Spleen (tissue), 11 donors: Measurements from ENCODE around the gene EEF1E1. TPM values are rescaled to one million over a fixed set of nuclear protein-coding genes. Genes with fewer than 3 reads are reported as not detected.
A peak's percentile ranks its signal among the peaks of the same experiment; 100 is the strongest.

Experiments
- DNase-seq: peaks from one replicate; pipeline ENCODE4 v3.0.0-alpha.2; 2020
- H3K27ac ChIP-seq, 8 donors: fragments of 200-600 bp; sonication (generic) in 7 of 8; 1 replicate in 4 of 8; 2 replicates in 4 of 8; pipeline versions ENCODE4 v1.5.0 to v1.8.0; 2016 to 2021; ENCODE audit warnings: inconsistent platforms in 4 of 8, mild to moderate bottlenecking in 4 of 8, moderate library complexity in 1 of 8
- H3K27me3 ChIP-seq, 7 donors: fragments of 200-600 bp; sonication (generic) in 6 of 7; replicated peaks in 1 of 7; 1 replicate in 4 of 7; 2 replicates in 3 of 7; pipeline versions ENCODE4 v1.5.0 to v1.8.0; 2016 to 2021; ENCODE audit warnings: inconsistent platforms in 3 of 7, mild to moderate bottlenecking in 1 of 7
- H3K36me3 ChIP-seq, 6 donors: fragments of 200-600 bp; sonication (generic) in 5 of 6; 1 replicate in 4 of 6; 2 replicates in 2 of 6; pipeline versions ENCODE4 v1.5.0 to v1.8.0; 2016 to 2021; ENCODE audit warnings: inconsistent platforms in 2 of 6
- H3K4me1 ChIP-seq, 6 donors: fragments of 200-600 bp; sonication (generic) in 5 of 6; 1 replicate in 3 of 6; 2 replicates in 3 of 6; pipeline versions ENCODE4 v1.5.0 to v1.8.0; 2016 to 2021; ENCODE audit warnings: inconsistent platforms in 3 of 6
- H3K4me3 ChIP-seq, 8 donors: fragments of 200-600 bp; sonication (generic) in 7 of 8; 1 replicate in 4 of 8; 2 replicates in 4 of 8; pipeline versions ENCODE4 v1.5.0 to v1.8.0; 2016 to 2021; ENCODE audit warnings: inconsistent platforms in 4 of 8, mild to moderate bottlenecking in 4 of 8, moderate library complexity in 2 of 8
- H3K9me3 ChIP-seq, 8 donors: fragments of 200-600 bp; sonication (generic) in 7 of 8; 1 replicate in 4 of 8; 2 replicates in 4 of 8; pipeline versions ENCODE4 v1.5.0 to v1.8.0; 2016 to 2021; ENCODE audit warnings: inconsistent platforms in 4 of 8
- CTCF ChIP-seq, 11 experiments: fragments of 200-600 bp in 7 of 11; fragments of 450-650 bp in 4 of 11; sonication (generic) in 4 of 11; IDR thresholded peaks in 8 of 11; conservative IDR thresholded peaks in 3 of 11; 1 replicate in 7 of 11; 2 replicates in 4 of 11; pipeline versions ENCODE4 v1.4.0 to v1.8.0; 2016 to 2021; ENCODE audit warnings: antibody characterized with exemption in 11 of 11, inconsistent platforms in 4 of 11, mild to moderate bottlenecking in 1 of 11
- POLR2A ChIP-seq, 3 donors: fragments of 450-650 bp; IDR thresholded peaks; one replicate each; pipeline ENCODE4 v1.5.1; 2017; ENCODE audit warnings: antibody characterized with exemption in 3 of 3, mild to moderate bottlenecking in 1 of 3
- POLR2AphosphoS5 ChIP-seq, 3 donors: sonication (generic); formaldehyde crosslinking; IDR thresholded peaks; one replicate each; pipeline ENCODE4 v1.5.1; 2017; ENCODE audit warnings: antibody characterized with exemption in 3 of 3
- WGBS, 5 donors: extraction: QIAGEN DNeasy Blood & Tissue Kit in 3 of 5; methylation state at CpG; one replicate each; pipeline versions ENCODE4 v1.1.5 to v1.1.7; 2013 to 2018; 5-methylcytosine and 5-hydroxymethylcytosine counted together
- intact Hi-C: fragments of 100-400 bp; cut with DNase I; formaldehyde crosslinking; loops from one replicate; pipeline ENCODE4 v1.15.0; 2023; ENCODE audit warnings: low total_unique reads
- polyA plus RNA-seq, 3 donors: library from polyadenylated mRNA; stranded (reverse); fragments of 200-250 nt; gene quantifications; one replicate each; pipeline ENCODE4 v1.2.1, GENCODE V29; 2013
- total RNA-seq, 7 donors: library from RNA; depleted of rRNA in 3 of 7; stranded (reverse); fragments of >200 nt in 3 of 7; fragmentation: NEBNext Ultra II Directional in 4 of 7; extraction: Animal tissue kit (Norgen Biotek cat#: 25700) in 4 of 7; gene quantifications; one replicate each; pipeline versions ENCODE4 v1.1.0 to v1.2.1, GENCODE V29; 2016 to 2021
- donor health status: healthy with polysubstance abuse.
- donor health status: DM: no; HTN: no; CAD: no; lungs with moderate emphysema.
- donor health status: DM: no; HTN: no; CAD: no.
- donor health status: Bipolar disorder and iron deficiency.
- donor health status: healthy.
- donor health status: DM: no; HTN: no; CAD: no.
- donor health status: DM: yes; HTN: yes; CAD: no.

Gene EEF1E1
- total and polyA plus RNA-seq, 10 donors: 12.2 to 35.9 (median 17.2) TPM

DNA sequence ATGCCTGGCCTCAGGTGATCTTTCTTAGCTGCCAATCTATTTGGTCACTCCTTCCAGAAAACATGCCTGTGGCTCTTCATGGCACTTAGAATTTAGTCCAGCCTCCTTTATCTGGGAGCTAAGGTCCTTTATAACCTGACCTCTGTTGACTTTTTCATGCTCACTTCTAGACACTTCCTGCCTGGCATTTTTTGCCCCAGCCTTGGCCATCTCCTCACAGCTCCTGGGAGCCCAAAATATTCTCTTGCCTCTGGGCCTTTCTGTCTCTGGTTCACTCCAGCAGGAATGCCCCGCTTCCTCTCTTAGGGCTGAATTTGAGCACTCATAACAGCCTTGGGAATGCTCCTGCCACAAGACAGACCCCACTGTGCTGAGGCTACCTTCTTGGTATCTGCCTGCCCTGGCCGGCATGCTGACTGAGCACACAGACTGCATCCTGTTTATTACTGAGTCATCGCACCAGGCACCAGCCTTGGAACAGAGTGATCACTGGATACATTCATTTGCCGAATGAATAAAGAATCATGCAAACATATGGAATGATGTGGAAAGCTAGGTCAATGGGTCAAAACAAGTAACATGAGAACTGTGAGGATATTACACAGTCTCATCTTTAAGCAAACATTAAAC, 5.8 kb upstream of the EEF1E1 start:
- Histone ChIP-seq H3K4me1 (no peaks in the 10 kb centered on the region), H3K27me3 (peaks cover 0 to 36% (median 6%) of the 10 kb centered on the region in 7 donors), H3K4me3 (no peak overlapping the region), H3K27ac (no peak overlapping the region), H3K9me3 (no peaks in the 10 kb centered on the region), H3K36me3 (no peaks in the 10 kb centered on the region)
- DNase-seq: no peak
- TF ChIP-seq POLR2AphosphoS5 (IDR thresholded peaks at IDR 0.05) (no peak), CTCF (IDR thresholded peaks at IDR 0.05 in 8 of 11, conservative IDR thresholded peaks at IDR 0.05 in 3 of 11) (no peak), POLR2A (IDR thresholded peaks at IDR 0.05) (no peak)
- intact Hi-C loops: no loop called here
- 42 to 71% (median 50%) methylated on average over 4 of the region's 4 CpGs for WGBS, 5 donors

- intact Hi-C loops: no loop called here
- H3K27ac ChIP-seq: no peak overlapping the region
- no peak overlapping the region for H3K4me3 ChIP-seq
- no peaks in the 10 kb centered on the region for H3K9me3 ChIP-seq
- H3K27me3 ChIP-seq: peaks cover 0 to 36% (median 6%) of the 10 kb centered on the region in 7 donors
- no peaks in the 10 kb centered on the region for H3K36me3 ChIP-seq
- peaks cover 8 to 18% (median 15%) of the 10 kb centered on the region in 6 donors for H3K4me1 ChIP-seq
- no peak for DNase-seq
- TF ChIP-seq CTCF (IDR thresholded peaks at IDR 0.05 in 8 of 11, conservative IDR thresholded peaks at IDR 0.05 in 3 of 11) (no peak), POLR2A (IDR thresholded peaks at IDR 0.05) (no peak), POLR2AphosphoS5 (IDR thresholded peaks at IDR 0.05) (no peak)
Observed at GRCh38 chr6:8105791-8106190, 3.4 kb upstream of the EEF1E1 start.

- Histone ChIP-seq H3K27ac (no peak overlapping the region), H3K4me1 (peaks cover 13 to 33% (median 24%) of the 10 kb centered on the region in 6 donors), H3K27me3 (peaks cover 0 to 28% (median 6%) of the 10 kb centered on the region in 7 donors), H3K9me3 (no peaks in the 10 kb centered on the region), H3K4me3 (no peak overlapping the region), H3K36me3 (peaks cover 0 to 6% (median 0%) of the 10 kb centered on the region in 6 donors)
- DNase-seq: no peak
- intact Hi-C loops: no loop called here
- TF ChIP-seq POLR2A (IDR thresholded peaks at IDR 0.05) (no peak), POLR2AphosphoS5 (IDR thresholded peaks at IDR 0.05) (no peak), CTCF (IDR thresholded peaks at IDR 0.05 in 8 of 11, conservative IDR thresholded peaks at IDR 0.05 in 3 of 11) (no peak)
Observed at GRCh38 chr6:8103726-8104125, 1.4 kb upstream of the EEF1E1 start.

DNA sequence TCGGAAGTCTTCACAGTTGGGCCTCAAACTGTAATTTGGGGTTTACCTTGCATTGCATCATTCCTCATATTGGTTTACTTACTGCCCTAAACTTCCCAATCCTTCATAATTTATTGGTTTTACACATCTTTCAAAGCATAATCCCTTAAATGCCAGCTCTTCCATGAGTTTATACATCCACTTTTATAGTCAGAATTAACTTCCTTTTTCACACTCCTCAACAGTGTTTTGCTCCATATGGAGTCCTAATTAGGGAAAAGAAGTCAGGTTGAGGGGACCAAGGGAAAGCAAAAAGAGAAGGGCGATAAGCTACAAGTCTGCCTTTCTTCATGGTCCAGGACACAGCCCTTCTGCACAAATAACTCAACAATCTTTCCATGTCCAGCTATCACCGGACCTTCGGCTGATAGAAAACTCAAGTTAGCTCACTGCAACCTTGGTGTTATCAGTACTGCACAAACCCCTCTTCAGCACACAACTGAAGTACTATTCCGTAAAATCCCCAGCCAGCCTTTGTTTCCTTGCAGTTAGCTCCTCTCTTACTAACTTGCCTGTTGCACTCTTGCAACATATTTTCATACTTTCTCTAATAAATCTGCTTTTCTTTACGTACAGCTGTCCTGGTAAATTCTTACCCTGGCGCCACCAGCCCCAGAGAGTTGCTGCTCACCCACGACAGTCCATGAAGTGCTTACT, 2.0 kb downstream of the EEF1E1 start:
- 68 to 92% (median 79%) methylated on average over 8 of the region's 8 CpGs for WGBS, 5 donors
- intact Hi-C loops: no loop called here
- H3K27me3 ChIP-seq: peaks cover 0 to 2% (median 0%) of the 10 kb centered on the region in 7 donors
- H3K4me3 ChIP-seq: peak overlapping the region in 1 of 8 donors; percentile 13
- TF ChIP-seq CTCF (IDR thresholded peaks at IDR 0.05 in 8 of 11, conservative IDR thresholded peaks at IDR 0.05 in 3 of 11) (no peak), POLR2A (IDR thresholded peaks at IDR 0.05) (no peak), POLR2AphosphoS5 (IDR thresholded peaks at IDR 0.05) (no peak)
- no peak for DNase-seq
- peaks cover 13 to 33% (median 24%) of the 10 kb centered on the region in 6 donors for H3K4me1 ChIP-seq
- no peak overlapping the region for H3K27ac ChIP-seq
- no peaks in the 10 kb centered on the region for H3K9me3 ChIP-seq
- peaks cover 0 to 35% (median 20%) of the 10 kb centered on the region in 6 donors for H3K36me3 ChIP-seq
